WI38 (cell line): Measurements from ENCODE around the gene ISCU.

Source experiments
- H3K4me3 ChIP-seq: 2 replicates; pipeline ENCODE4 v1.5.1; 2011; ENCODE audit warnings: low read depth, mild to moderate bottlenecking, control low read depth, low read length
- CTCF ChIP-seq: IDR thresholded peaks from 2 replicates; pipeline ENCODE4 v1.5.1; 2012; ENCODE audit warnings: low read depth, mild to moderate bottlenecking, control low read depth, low read length

The ISCU gene

GRCh38 chr12:108578813-108579212 lies 16.4 kb downstream of the ISCU start:
- no peak overlapping the region for H3K4me3 ChIP-seq
- TF ChIP-seq CTCF: no peak

DNA sequence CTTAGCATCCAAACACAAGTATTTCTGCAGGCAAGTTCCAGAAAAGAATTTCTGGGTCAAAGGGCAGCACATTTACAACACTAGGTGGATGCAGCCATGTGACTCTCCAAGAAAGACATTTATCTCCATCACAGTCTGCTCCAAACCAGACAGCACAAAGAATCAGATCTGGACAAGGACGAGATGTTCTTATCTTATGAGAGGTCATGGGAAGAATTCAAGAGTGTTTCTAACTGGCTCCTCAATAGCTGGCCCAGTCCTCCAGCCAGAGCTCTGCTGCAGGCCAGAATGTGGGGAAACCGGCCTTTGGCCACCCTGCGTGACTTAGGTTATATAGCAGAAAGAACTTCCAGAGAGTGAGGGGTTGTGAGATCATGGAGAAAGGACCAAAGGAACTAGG lies 18.1 kb downstream of the ISCU start:
- no peak for TF ChIP-seq CTCF

DNA sequence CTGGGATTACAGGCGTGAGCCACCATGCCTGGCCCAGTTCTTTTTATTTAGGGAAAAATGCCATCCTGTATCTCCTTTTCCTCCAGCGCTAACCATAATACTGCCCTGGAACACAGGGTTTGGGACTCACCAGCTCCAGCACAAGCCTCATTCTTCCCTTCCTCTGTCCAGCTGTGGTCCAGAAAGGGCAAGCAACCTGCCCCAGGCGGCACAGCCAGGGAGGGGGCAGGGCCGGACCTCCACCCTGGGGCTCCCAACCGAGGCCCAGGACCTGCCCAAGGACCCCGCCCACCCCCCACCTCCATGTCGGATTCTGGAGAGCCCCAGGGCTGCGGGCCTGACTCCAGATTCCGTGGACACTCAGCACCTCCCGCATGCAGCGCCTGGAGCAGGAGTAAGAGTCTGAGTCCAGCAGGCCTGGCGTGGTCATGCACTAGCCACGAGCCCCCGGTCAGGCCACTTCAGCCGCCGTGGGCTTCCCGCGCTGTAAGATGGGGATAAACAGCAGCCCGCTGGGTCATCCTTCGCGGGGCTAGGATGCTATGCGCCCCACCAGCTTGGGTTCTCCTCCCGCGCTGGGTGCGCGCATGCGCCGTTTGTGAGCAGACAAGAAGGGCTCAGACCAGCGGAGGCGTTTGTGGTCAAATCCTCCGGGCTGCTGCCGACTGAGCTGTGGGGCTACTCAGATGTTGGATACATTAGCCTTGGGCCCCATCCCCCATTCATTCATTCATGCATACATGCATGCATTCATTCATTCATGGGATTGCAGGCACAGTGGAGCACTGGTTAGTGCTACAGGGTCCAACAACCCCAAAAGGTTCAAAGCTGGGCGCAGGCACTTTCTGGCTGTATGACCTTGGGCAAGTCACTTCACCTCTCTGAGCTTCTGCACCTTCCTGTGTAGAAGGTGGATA lies 19.2 kb downstream of the ISCU start:
- no peak overlapping the region for H3K4me3 ChIP-seq
- TF ChIP-seq CTCF: no peak

More for the DNA sequence above, 18.1 kb downstream of the ISCU start:
- no peak overlapping the region for H3K4me3 ChIP-seq

- no peak overlapping the region for H3K4me3 ChIP-seq
- TF ChIP-seq CTCF: no peak
Observed at GRCh38 chr12:108582509-108582908, 20.1 kb downstream of the ISCU start.

DNA sequence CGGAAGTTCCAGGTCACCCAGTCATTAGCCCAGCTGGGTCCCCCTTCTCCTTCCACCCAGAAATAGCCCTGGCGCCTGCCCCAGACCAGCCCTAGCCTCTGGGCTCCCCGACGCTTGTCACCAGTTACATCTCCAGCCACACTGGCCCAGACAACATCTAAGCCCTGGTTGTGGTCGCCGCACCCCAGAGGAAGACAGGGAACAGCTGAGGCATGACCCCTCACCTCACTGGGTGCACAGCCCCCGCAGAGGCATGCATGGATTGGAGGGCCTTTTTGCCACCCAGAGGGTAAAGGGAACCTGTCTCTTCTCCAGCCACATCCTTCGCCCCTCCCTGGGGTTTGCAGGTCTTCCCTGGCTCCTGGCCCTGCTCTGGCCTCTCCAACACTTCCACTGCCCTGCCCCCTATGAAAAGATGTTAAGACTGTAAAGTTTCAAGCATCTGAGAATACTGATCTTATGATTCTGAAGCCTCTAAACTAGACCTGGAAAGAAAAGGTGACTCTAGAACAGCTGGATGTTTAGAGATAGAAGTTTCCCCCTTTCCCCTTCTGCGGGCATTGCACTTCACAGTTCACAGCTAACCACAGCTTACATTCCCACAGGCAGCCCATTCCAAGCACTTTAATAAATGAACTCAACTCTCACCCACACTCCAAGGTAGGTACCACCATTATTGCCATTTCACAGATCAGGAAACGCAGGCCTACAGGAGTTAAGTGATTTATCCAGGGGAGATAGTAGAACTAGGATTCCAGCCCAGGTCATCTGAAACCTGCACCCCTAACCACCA lies 20.8 kb downstream of the ISCU start:
- TF ChIP-seq CTCF: no peak

GRCh38 chr12:108583991-108584390 lies 21.6 kb downstream of the ISCU start:
- H3K4me3 ChIP-seq: no peak overlapping the region
- no peak for TF ChIP-seq CTCF

More for the DNA sequence above, 20.8 kb downstream of the ISCU start:
- no peak overlapping the region for H3K4me3 ChIP-seq
